ENCODE results near the gene NFYB.
"Not testable (repeated sequence)": the region's sequence is repeated elsewhere in the genome, so short reads cannot be mapped to it uniquely, and the experiment has no call there.

DNA sequence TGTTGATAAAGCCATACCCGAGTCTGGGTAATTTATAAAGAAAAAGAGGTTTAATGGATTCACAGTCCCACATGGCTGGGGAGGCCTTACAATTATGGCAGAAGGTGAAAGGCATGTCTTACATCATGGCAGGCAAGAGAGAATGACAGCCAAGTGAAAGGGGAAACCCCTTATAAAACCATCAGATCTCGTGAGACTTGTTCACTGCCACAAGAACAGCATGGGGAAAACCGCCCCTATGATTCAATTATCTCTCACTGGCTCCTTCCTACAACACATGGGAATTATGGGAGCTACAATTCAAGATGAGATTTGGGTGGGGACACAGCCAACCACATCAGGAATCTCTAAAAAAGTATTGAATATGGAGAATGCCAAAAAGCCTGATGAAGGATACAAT is 25.0 kb upstream of the NFYB start:
- TF ChIP-seq POLR2A (IDR thresholded peaks at IDR 0.05) = not testable (repeated sequence)
- TF ChIP-seq, protein P1, sequence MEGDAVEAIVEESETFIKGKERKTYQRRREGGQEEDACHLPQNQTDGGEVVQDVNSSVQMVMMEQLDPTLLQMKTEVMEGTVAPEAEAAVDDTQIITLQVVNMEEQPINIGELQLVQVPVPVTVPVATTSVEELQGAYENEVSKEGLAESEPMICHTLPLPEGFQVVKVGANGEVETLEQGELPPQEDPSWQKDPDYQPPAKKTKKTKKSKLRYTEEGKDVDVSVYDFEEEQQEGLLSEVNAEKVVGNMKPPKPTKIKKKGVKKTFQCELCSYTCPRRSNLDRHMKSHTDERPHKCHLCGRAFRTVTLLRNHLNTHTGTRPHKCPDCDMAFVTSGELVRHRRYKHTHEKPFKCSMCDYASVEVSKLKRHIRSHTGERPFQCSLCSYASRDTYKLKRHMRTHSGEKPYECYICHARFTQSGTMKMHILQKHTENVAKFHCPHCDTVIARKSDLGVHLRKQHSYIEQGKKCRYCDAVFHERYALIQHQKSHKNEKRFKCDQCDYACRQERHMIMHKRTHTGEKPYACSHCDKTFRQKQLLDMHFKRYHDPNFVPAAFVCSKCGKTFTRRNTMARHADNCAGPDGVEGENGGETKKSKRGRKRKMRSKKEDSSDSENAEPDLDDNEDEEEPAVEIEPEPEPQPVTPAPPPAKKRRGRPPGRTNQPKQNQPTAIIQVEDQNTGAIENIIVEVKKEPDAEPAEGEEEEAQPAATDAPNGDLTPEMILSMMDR (IDR thresholded peaks at IDR 0.05) = not testable (repeated sequence)
